ENCODE data around the gene HS3ST3A1.
"Not testable (repeated sequence)": the region's sequence is repeated elsewhere in the genome, so short reads cannot be mapped to it uniquely, and the experiment has no call there.

The HS3ST3A1 gene

GRCh38 chr17:13510062-13510461 is 91.7 kb downstream of the HS3ST3A1 start:
- in situ Hi-C loops (cut with MboI; ENCODE audit: low pct_unique_long_range_greater_than_20kb, low sequenced_read_pairs, unreplicated experiment): no loop called here
- DNase-seq (ENCODE audit: low spot score): no peak
- no peak for TF ChIP-seq CTCF (IDR thresholded peaks at IDR 0.05; ENCODE audit: extremely low read depth, insufficient read depth, missing control alignments)

GRCh38 chr17:13509527-13509926 is 92.2 kb downstream of the HS3ST3A1 start:
- no peak for DNase-seq (ENCODE audit: low spot score)
- no peak for TF ChIP-seq CTCF (IDR thresholded peaks at IDR 0.05; ENCODE audit: extremely low read depth, insufficient read depth, missing control alignments)
- in situ Hi-C loops (cut with MboI; ENCODE audit: low pct_unique_long_range_greater_than_20kb, low sequenced_read_pairs, unreplicated experiment): no loop called here

GRCh38 chr17:13508896-13509295 is 92.8 kb downstream of the HS3ST3A1 start:
- in situ Hi-C loops (cut with MboI; ENCODE audit: low pct_unique_long_range_greater_than_20kb, low sequenced_read_pairs, unreplicated experiment): no loop called here

GRCh38 chr17:13503526-13503925 is 98.2 kb downstream of the HS3ST3A1 start:
- DNase-seq (ENCODE audit: low spot score): no peak
- in situ Hi-C loops (cut with MboI; ENCODE audit: low pct_unique_long_range_greater_than_20kb, low sequenced_read_pairs, unreplicated experiment): no loop called here
- TF ChIP-seq CTCF (IDR thresholded peaks at IDR 0.05; ENCODE audit: extremely low read depth, insufficient read depth, missing control alignments): no peak

More at GRCh38 chr17:13508896-13509295, 92.8 kb downstream of the HS3ST3A1 start:
- TF ChIP-seq CTCF (IDR thresholded peaks at IDR 0.05; ENCODE audit: extremely low read depth, insufficient read depth, missing control alignments): no peak
- DNase-seq (ENCODE audit: low spot score): no peak

- in situ Hi-C loops (cut with MboI; ENCODE audit: low pct_unique_long_range_greater_than_20kb, low sequenced_read_pairs, unreplicated experiment): no loop called here
- DNase-seq (ENCODE audit: low spot score): no peak
- TF ChIP-seq CTCF (IDR thresholded peaks at IDR 0.05; ENCODE audit: extremely low read depth, insufficient read depth, missing control alignments): no peak
Observed at GRCh38 chr17:13502263-13502662, 99.5 kb downstream of the HS3ST3A1 start.

- TF ChIP-seq CTCF (IDR thresholded peaks at IDR 0.05; ENCODE audit: extremely low read depth, insufficient read depth, missing control alignments): no peak
- in situ Hi-C loops (cut with MboI; ENCODE audit: low pct_unique_long_range_greater_than_20kb, low sequenced_read_pairs, unreplicated experiment): no loop called here
- no peak for DNase-seq (ENCODE audit: low spot score)
Observed at GRCh38 chr17:13500947-13501346, 100.8 kb downstream of the HS3ST3A1 start.

GRCh38 chr17:13498184-13498583 is 103.5 kb downstream of the HS3ST3A1 start:
- no peak for TF ChIP-seq CTCF (IDR thresholded peaks at IDR 0.05; ENCODE audit: extremely low read depth, insufficient read depth, missing control alignments)
- in situ Hi-C loops (cut with MboI; ENCODE audit: low pct_unique_long_range_greater_than_20kb, low sequenced_read_pairs, unreplicated experiment): no loop called here
- no peak for DNase-seq (ENCODE audit: low spot score)

- DNase-seq (ENCODE audit: low spot score); in situ Hi-C loops (cut with MboI; ENCODE audit: low pct_unique_long_range_greater_than_20kb, low sequenced_read_pairs, unreplicated experiment): not testable (repeated sequence)
Observed at GRCh38 chr17:13496553-13497056, 105.1 kb downstream of the HS3ST3A1 start.

Measured in GM13977 (cell line).